Central memory CD4-positive, alpha-beta T cell (primary cell): ENCODE measurements around the gene IL23R.
A peak's percentile ranks its signal among the peaks of the same experiment; 100 is the strongest.

Experiments used
- DNase-seq: peaks from one replicate; pipeline ENCODE4 v3.0.0; 2022

Gene IL23R

GRCh38 chr1:67149179-67149770 is 17.0 kb upstream of the IL23R start:
- peak; percentile 53 for DNase-seq

- no peak for DNase-seq
Observed at GRCh38 chr1:67150931-67151330, 15.3 kb upstream of the IL23R start.

- no peak for DNase-seq
Observed at GRCh38 chr1:67158401-67158800, 7.9 kb upstream of the IL23R start.

- DNase-seq, result no peak
Observed at GRCh38 chr1:67159233-67159632, 7.0 kb upstream of the IL23R start.

- DNase-seq, result no peak
Observed at GRCh38 chr1:67162954-67163353, 3.3 kb upstream of the IL23R start.

GRCh38 chr1:67165468-67166041 is 699 bp upstream of the IL23R start:
- no peak for DNase-seq

GRCh38 chr1:67169496-67169895 is 3.2 kb downstream of the IL23R start:
- DNase-seq, result no peak

GRCh38 chr1:67169932-67170331 is 3.7 kb downstream of the IL23R start:
- DNase-seq, result no peak

GRCh38 chr1:67170751-67171573 is 4.7 kb downstream of the IL23R start:
- DNase-seq, result peak; percentile 79

GRCh38 chr1:67171574-67171955 is 5.3 kb downstream of the IL23R start:
- no peak for DNase-seq

GRCh38 chr1:67171978-67172377 is 5.7 kb downstream of the IL23R start:
- DNase-seq, result peak; percentile 74

- DNase-seq, result no peak
Observed at GRCh38 chr1:67173988-67174387, 7.7 kb downstream of the IL23R start.

- no peak for DNase-seq
Observed at GRCh38 chr1:67174716-67175284, 8.5 kb downstream of the IL23R start.

GRCh38 chr1:67175530-67176087 is 9.4 kb downstream of the IL23R start:
- no peak for DNase-seq

GRCh38 chr1:67184838-67185421 is 18.7 kb downstream of the IL23R start:
- no peak for DNase-seq

GRCh38 chr1:67188137-67188536 is 21.9 kb downstream of the IL23R start:
- no peak for DNase-seq

GRCh38 chr1:67189953-67190352 is 23.7 kb downstream of the IL23R start:
- no peak for DNase-seq

- DNase-seq, result no peak
Observed at GRCh38 chr1:67190410-67190809, 24.2 kb downstream of the IL23R start.

- DNase-seq, result no peak
Observed at GRCh38 chr1:67190942-67191341, 24.7 kb downstream of the IL23R start.

- DNase-seq, result no peak
Observed at GRCh38 chr1:67191668-67192520, 25.6 kb downstream of the IL23R start.

GRCh38 chr1:67192902-67193301 is 26.6 kb downstream of the IL23R start:
- DNase-seq, result no peak

- DNase-seq, result no peak
Observed at GRCh38 chr1:67193704-67194103, 27.4 kb downstream of the IL23R start.
